HepG2 (cell line): Measurements from ENCODE around the gene WDR91. TPM values are rescaled to one million over a fixed set of nuclear protein-coding genes. Genes with fewer than 3 reads are reported as not detected.
"Not testable (repeated sequence)": the region's sequence is repeated elsewhere in the genome, so short reads cannot be mapped to it uniquely, and the experiment has no call there.

Experiments
- ATF3 ChIP-seq: sonication (generic); formaldehyde crosslinking; IDR thresholded peaks from 2 replicates; pipeline ENCODE4 v1.4.0; 2020; ENCODE audit warnings: missing genetic modification reagents
- ATF7 ChIP-seq, 2 experiments: fragments of 450-650 bp in 1 of 2; sonication (generic) in 1 of 2; formaldehyde crosslinking in 1 of 2; IDR thresholded peaks; 2 replicates each; pipeline versions ENCODE4 v1.4.0 to v1.6.1; 2016 to 2020; ENCODE audit warnings: antibody characterized with exemption in 1 of 2, mild to moderate bottlenecking in 1 of 2, missing genetic modification reagents in 1 of 2
- ELF4 ChIP-seq: sonication (generic); formaldehyde crosslinking; IDR thresholded peaks from 2 replicates; pipeline ENCODE4 v1.5.0; 2020; ENCODE audit warnings: missing genetic modification reagents, mild to moderate bottlenecking, moderate library complexity, borderline replicate concordance
- FOXA3 ChIP-seq: IDR thresholded peaks from 2 replicates; pipeline ENCODE4 v1.6.1; 2016; ENCODE audit warnings: missing genetic modification reagents, missing compliant biosample characterization
- GABPA ChIP-seq, 2 experiments: IDR thresholded peaks; 2 replicates each; pipeline ENCODE4 v1.6.1; 2011 to 2016; ENCODE audit warnings: low read depth in 2 of 2, low read length in 1 of 2, missing biosample characterization in 1 of 2, missing genetic modification characterization in 1 of 2
- GTF2F1 ChIP-seq: fragments of 150-350 bp; IDR thresholded peaks from 2 replicates; pipeline ENCODE4 v1.6.1; 2014; ENCODE audit warnings: low read length
- KDM2A ChIP-seq: sonication (generic); formaldehyde crosslinking; IDR thresholded peaks from 2 replicates; pipeline ENCODE4 v1.4.0; 2020; ENCODE audit warnings: low read depth, missing genetic modification reagents, borderline replicate concordance
- MED1 ChIP-seq: sonication (generic); formaldehyde crosslinking; IDR thresholded peaks from 2 replicates; pipeline ENCODE4 v1.4.0; 2020; ENCODE audit warnings: missing genetic modification reagents
- MEIS2 ChIP-seq: sonication (generic); formaldehyde crosslinking; IDR thresholded peaks from 2 replicates; pipeline ENCODE4 v1.9.0; 2021; ENCODE audit warnings: mild to moderate bottlenecking, missing genetic modification reagents
- MXI1 ChIP-seq: IDR thresholded peaks from 3 replicates; pipeline ENCODE4 v1.6.1; 2012; ENCODE audit warnings: low read depth, low read length, inconsistent platforms, borderline replicate concordance
- NFKB2 ChIP-seq: sonication (generic); formaldehyde crosslinking; IDR thresholded peaks from 2 replicates; pipeline ENCODE4 v1.4.0; 2020; ENCODE audit warnings: missing genetic modification reagents, borderline replicate concordance
- PHF20 ChIP-seq: sonication (generic); formaldehyde crosslinking; IDR thresholded peaks from 2 replicates; pipeline ENCODE4 v1.5.0; 2020; ENCODE audit warnings: mild to moderate bottlenecking, missing genetic modification reagents
- RFXAP ChIP-seq: sonication (generic); formaldehyde crosslinking; IDR thresholded peaks from 2 replicates; pipeline ENCODE4 v1.4.0; 2020; ENCODE audit warnings: missing genetic modification reagents, borderline replicate concordance
- SALL2 ChIP-seq: sonication (generic); formaldehyde crosslinking; IDR thresholded peaks from 2 replicates; pipeline ENCODE4 v1.8.1; 2023; ENCODE audit warnings: mild to moderate bottlenecking, missing genetic modification reagents, inconsistent platforms
- SOX13 ChIP-seq, 3 experiments: fragments of 450-650 bp in 1 of 3; sonication (generic) in 1 of 3; formaldehyde crosslinking in 1 of 3; IDR thresholded peaks in 2 of 3; conservative IDR thresholded peaks in 1 of 3; 2 replicates each; pipeline versions ENCODE4 v1.5.0 to v1.6.1; 2016 to 2020; ENCODE audit warnings: antibody characterized with exemption in 1 of 3, mild to moderate bottlenecking in 1 of 3, missing compliant biosample characterization in 1 of 3, missing genetic modification reagents in 1 of 3, moderate library complexity in 1 of 3
- TEAD3 ChIP-seq: optimal IDR thresholded peaks from 2 replicates; pipeline ENCODE3; 2016; ENCODE audit warnings: borderline replicate concordance
- ZMYM4 ChIP-seq: sonication (generic); formaldehyde crosslinking; IDR thresholded peaks from 2 replicates; pipeline ENCODE4 v1.8.1; 2023; ENCODE audit warnings: mild to moderate bottlenecking, missing genetic modification reagents
- ZNF746 ChIP-seq: sonication (generic); formaldehyde crosslinking; IDR thresholded peaks from 2 replicates; pipeline ENCODE4 v1.8.0; 2022; ENCODE audit warnings: mild to moderate bottlenecking, missing genetic modification reagents
- ZNF781 ChIP-seq: sonication (generic); formaldehyde crosslinking; IDR thresholded peaks from 2 replicates; pipeline ENCODE4 v1.5.1; 2020; ENCODE audit warnings: borderline replicate concordance, mild to moderate bottlenecking, missing genetic modification reagents; ENCODE audit errors: not compliant biosample characterization
- polyA plus RNA-seq, 8 experiments: library from polyadenylated mRNA; depleted of rRNA in 3 of 8; stranded (reverse) in 7 of 8; unstranded in 1 of 8; fragments of >200 nt; fragmentation: Illumina TruSeq in 4 of 8; extraction: Trizol in 4 of 8; gene quantifications; 2 replicates each; pipeline versions ENCODE4 v1.2.1 to v1.2.3, GENCODE V29; 2011 to 2016; ENCODE audit warnings: low read depth in 4 of 8, missing spikeins in 1 of 8, mixed read lengths in 1 of 8; ENCODE audit not compliant: insufficient read depth in 1 of 8
- total RNA-seq, 5 experiments: library from RNA; depleted of rRNA; stranded (reverse); fragments of >200 nt; fragmentation: Illumina TruSeq; extraction: Trizol; gene quantifications; 2 replicates each; pipeline ENCODE4 v1.2.3, GENCODE V29; 2016; ENCODE audit warnings: low read depth in 1 of 5
- TF ChIP-seq, protein P1 (sequence below): IDR thresholded peaks from 2 replicates; pipeline ENCODE4 v1.6.1; 2016; ENCODE audit warnings: control low read depth
- TF ChIP-seq, protein P2 (sequence below): sonication (generic); formaldehyde crosslinking; IDR thresholded peaks from 2 replicates; pipeline ENCODE4 v1.5.1; 2020; ENCODE audit warnings: mild to moderate bottlenecking, missing genetic modification reagents, moderate library complexity

The WDR91 gene
- total and polyA plus RNA-seq, 2 of the 13 experiments (the other 11 are each of a cell fraction or from before 2014, with no cell fraction given): 11.6 to 12.1 TPM

GRCh38 chr7:135171581-135172291, 39.6 kb downstream of the WDR91 start (continued):
- TF ChIP-seq GTF2F1: 0 out of 2 replicates have a peak, but pooled peaks have one; percentile 44
- TF ChIP-seq TEAD3 (CRISPR knock-in tag): peak; percentile 76
- TF ChIP-seq SOX13 (IDR thresholded peaks at IDR 0.05); ATF7 (CRISPR knock-in tag; IDR thresholded peaks at IDR 0.05); GABPA (CRISPR knock-in tag; IDR thresholded peaks at IDR 0.05; ENCODE audit: low read depth): not testable (repeated sequence)
- 0 out of 4 replicates have a peak, but pooled peaks of 1 of the 2 experiments have one; percentile 6 for TF ChIP-seq SOX13 (CRISPR knock-in tag; conservative IDR thresholded peaks at IDR 0.05 in 1 of 2, IDR thresholded peaks at IDR 0.05 in 1 of 2)
- TF ChIP-seq FOXA3: 0 out of 2 replicates have a peak, but pooled peaks have one; percentile 2
- peak; percentile 42; the same call in 1 of the 3 replicates for TF ChIP-seq MXI1
- 0 out of 2 replicates have a peak, but pooled peaks have one; percentile 29 for TF ChIP-seq RFXAP (CRISPR knock-in tag)
- peak; percentile 39; the same call in 1 of the 2 replicates for TF ChIP-seq ZMYM4 (CRISPR knock-in tag)
- 0 out of 2 replicates have a peak, but pooled peaks have one; percentile 55 for TF ChIP-seq NFKB2 (CRISPR knock-in tag)
- TF ChIP-seq KDM2A (CRISPR knock-in tag): peak; percentile 66; the same call in 1 of the 2 replicates
- peak; percentile 17; the same call in 1 of the 2 replicates for TF ChIP-seq PHF20 (CRISPR knock-in tag)
- peak; percentile 30 for TF ChIP-seq ZNF781 (CRISPR knock-in tag)
- TF ChIP-seq, protein P1, sequence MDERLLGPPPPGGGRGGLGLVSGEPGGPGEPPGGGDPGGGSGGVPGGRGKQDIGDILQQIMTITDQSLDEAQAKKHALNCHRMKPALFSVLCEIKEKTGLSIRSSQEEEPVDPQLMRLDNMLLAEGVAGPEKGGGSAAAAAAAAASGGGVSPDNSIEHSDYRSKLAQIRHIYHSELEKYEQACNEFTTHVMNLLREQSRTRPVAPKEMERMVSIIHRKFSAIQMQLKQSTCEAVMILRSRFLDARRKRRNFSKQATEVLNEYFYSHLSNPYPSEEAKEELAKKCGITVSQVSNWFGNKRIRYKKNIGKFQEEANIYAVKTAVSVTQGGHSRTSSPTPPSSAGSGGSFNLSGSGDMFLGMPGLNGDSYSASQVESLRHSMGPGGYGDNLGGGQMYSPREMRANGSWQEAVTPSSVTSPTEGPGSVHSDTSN (CRISPR knock-in tag): peak; percentile 59; the same call in 1 of the 2 replicates
- 0 out of 2 replicates have a peak, but pooled peaks have one; percentile 46 for TF ChIP-seq ZNF746 (CRISPR knock-in tag)
- TF ChIP-seq SALL2 (CRISPR knock-in tag): peak; percentile 85; the same call in 1 of the 2 replicates
- TF ChIP-seq MED1 (CRISPR knock-in tag): peak; percentile 58; the same call in 1 of the 2 replicates
- peak; percentile 59; the same call in 1 of the 2 replicates for TF ChIP-seq MEIS2 (CRISPR knock-in tag)
- TF ChIP-seq ELF4 (CRISPR knock-in tag): peak; percentile 43; the same call in 1 of the 2 replicates
- TF ChIP-seq ATF3 (CRISPR knock-in tag): peak; percentile 72
- TF ChIP-seq ATF7 (IDR thresholded peaks at IDR 0.05): 0 out of 2 replicates have a peak, but pooled peaks have one; percentile 26
- peak; percentile 30; the same call in 1 of the 2 replicates for TF ChIP-seq GABPA (IDR thresholded peaks at IDR 0.05; ENCODE audit: low read depth, low read length)
- TF ChIP-seq, protein P2, sequence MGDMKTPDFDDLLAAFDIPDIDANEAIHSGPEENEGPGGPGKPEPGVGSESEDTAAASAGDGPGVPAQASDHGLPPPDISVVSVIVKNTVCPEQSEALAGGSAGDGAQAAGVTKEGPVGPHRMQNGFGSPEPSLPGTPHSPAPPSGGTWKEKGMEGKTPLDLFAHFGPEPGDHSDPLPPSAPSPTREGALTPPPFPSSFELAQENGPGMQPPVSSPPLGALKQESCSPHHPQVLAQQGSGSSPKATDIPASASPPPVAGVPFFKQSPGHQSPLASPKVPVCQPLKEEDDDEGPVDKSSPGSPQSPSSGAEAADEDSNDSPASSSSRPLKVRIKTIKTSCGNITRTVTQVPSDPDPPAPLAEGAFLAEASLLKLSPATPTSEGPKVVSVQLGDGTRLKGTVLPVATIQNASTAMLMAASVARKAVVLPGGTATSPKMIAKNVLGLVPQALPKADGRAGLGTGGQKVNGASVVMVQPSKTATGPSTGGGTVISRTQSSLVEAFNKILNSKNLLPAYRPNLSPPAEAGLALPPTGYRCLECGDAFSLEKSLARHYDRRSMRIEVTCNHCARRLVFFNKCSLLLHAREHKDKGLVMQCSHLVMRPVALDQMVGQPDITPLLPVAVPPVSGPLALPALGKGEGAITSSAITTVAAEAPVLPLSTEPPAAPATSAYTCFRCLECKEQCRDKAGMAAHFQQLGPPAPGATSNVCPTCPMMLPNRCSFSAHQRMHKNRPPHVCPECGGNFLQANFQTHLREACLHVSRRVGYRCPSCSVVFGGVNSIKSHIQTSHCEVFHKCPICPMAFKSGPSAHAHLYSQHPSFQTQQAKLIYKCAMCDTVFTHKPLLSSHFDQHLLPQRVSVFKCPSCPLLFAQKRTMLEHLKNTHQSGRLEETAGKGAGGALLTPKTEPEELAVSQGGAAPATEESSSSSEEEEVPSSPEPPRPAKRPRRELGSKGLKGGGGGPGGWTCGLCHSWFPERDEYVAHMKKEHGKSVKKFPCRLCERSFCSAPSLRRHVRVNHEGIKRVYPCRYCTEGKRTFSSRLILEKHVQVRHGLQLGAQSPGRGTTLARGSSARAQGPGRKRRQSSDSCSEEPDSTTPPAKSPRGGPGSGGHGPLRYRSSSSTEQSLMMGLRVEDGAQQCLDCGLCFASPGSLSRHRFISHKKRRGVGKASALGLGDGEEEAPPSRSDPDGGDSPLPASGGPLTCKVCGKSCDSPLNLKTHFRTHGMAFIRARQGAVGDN (CRISPR knock-in tag): peak; percentile 71
